ENCODE results near the gene ATF5. TPM values are rescaled to one million over a fixed set of nuclear protein-coding genes. Genes with fewer than 3 reads are reported as not detected.

ATF5 gene
- total and polyA plus RNA-seq, 10 of the 15 experiments (the other 5 are each of a cell fraction or from before 2014, with no cell fraction given) = 9.1 to 133 (median 24.0) TPM

DNA sequence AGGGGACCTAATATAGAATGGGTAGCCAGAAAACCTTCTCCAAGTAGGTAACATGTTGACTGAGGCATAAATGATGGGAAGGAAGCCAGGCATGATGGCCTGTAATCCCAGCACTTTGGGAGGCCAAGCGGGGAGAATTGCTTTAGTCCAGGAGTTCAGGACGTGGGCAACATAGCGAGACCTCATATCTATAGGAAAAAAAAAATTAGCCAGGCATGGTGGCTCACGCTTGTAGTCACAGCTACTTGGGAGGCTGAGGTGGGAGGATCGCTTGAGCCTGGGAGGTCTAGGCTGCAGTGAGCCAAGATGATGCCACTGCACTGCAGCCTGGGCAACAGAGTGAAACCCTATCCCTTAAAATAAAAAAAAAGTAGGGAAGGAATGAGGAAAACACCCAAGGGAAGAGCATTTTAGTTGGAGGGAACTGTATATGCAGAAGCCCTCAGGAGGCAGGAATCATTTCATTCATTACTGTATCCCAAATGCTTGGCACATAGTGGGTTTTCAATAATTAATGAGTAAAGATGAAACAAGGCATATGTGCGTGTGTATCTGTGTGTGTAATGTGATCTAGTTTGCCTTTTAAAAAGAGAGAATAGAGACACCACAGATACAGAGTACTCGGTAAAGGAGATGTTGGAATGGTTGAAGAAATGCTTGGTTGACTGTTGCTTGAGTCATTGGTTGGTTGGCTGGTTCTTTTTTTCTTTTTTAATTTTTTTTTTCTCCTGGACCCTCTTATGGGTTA is 2.5 kb downstream of the ATF5 start:
- Histone ChIP-seq H3K27ac (ENCODE audit: control insufficient read depth, insufficient read depth) (no peak overlapping the region), H3K79me2 (ENCODE audit: control insufficient read depth, insufficient read depth, low read length) (peaks cover 53% of the 10 kb centered on the region), H3K36me3 (ENCODE audit: control insufficient read depth in 2 of 2, insufficient read depth in 2 of 2, low read length in 1 of 2) (peaks cover 9 to 14% of the 10 kb centered on the region in 2 experiments; a peak in 3 of 4 replicates), H3K9me3 (replicated peaks; ENCODE audit: control insufficient read depth, insufficient read depth, low read length) (no peaks in the 10 kb centered on the region), H2AFZ (ENCODE audit: control insufficient read depth, low read depth, low read length) (no peak overlapping the region), H3K4me2 (ENCODE audit: control insufficient read depth, insufficient read depth) (peak overlapping the region; percentile 49), H3K4me3 (peak overlapping the region; percentile 92; the same call in 1 of the 2 replicates), H3K9ac (ENCODE audit: control insufficient read depth, insufficient read depth, low read length) (no peak overlapping the region), H4K20me1 (ENCODE audit: control insufficient read depth, insufficient read depth) (no peaks in the 10 kb centered on the region), H3K27me3 (replicated peaks in 1 of 2; ENCODE audit: control insufficient read depth in 2 of 2, insufficient read depth in 2 of 2, low read length in 1 of 2) (no peaks in the 10 kb centered on the region), H3K4me1 (ENCODE audit: control insufficient read depth, insufficient read depth, low read length) (peaks cover 15% of the 10 kb centered on the region)
- no TSS peak for BruUV-seq (replicated peaks)
- intact Hi-C loops (cut with micrococcal nuclease; ENCODE audit: unreplicated experiment) = no loop called here
- CTCF ChIA-PET = interaction anchor here (1.1 to 2.2 kb wide), 2 partner anchors 34 to 51 kb away, joined by 3 to 4 read pairs; partner anchors contain the start of gene IL4I1
- WGBS (ENCODE audit: insufficient coverage, insufficient replicate concordance, low lambda C conversion rate, missing lambda C conversion rate) = 86% methylated on average over 7 of the region's 7 CpGs
- ATAC-seq = no peak
- TF ChIP-seq MTA2 (IDR thresholded peaks at IDR 0.05; ENCODE audit: low read depth) (no peak), POLR2AphosphoS5 (IDR thresholded peaks at IDR 0.05; ENCODE audit: low read length) (peak; percentile 90), POLR2AphosphoS2 (IDR thresholded peaks at IDR 0.05; ENCODE audit: low read depth, low read length) (peak; percentile 44)
- no peak for DNase-seq (ENCODE audit: low read depth, low spot score)
- in situ Hi-C loops (cut with MboI) = loop anchor here (10.0 kb wide), 1 partner anchor 203 kb away; no protein-coding TSS in a partner anchor
- SMC1A ChIA-PET (ENCODE audit: uncharacterized antibody, unreplicated experiment) = no interaction called here
- RAD21 ChIA-PET (ENCODE audit: unreplicated experiment) = no interaction called here
- POLR2A ChIA-PET = interaction anchor here (4.7 to 5.8 kb wide), 2 partner anchors 35 to 62 kb away, joined by 30 to 113 read pairs; partner anchors contain the start of gene IL4I1
- FAIRE-seq = no peak

DNA sequence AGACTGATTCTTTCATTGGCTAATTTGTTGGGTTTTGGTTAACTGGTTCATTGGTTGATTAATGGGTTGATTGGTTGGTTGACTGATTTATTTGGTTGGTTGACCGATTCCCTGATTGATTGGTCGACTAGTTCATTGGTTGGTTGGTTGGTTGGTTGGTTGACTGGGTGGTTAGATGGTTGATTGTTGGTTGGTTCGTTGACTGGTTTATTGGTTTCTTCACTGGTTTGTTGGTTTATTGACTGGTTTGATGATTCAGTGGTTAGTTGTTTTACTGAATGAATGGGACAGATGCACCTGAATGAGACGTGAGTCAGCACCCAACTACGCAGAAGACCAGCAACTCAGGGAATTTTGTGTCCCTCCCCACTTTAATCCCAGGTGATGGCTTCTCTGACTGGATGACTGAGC is 3.0 kb downstream of the ATF5 start:
- no peak for ATAC-seq
- in situ Hi-C loops (cut with MboI) = loop anchor here (10.0 kb wide), 1 partner anchor 203 kb away; no protein-coding TSS in a partner anchor
- Histone ChIP-seq H3K79me2 (ENCODE audit: control insufficient read depth, insufficient read depth, low read length) (peaks cover 47% of the 10 kb centered on the region), H3K27ac (ENCODE audit: control insufficient read depth, insufficient read depth) (no peak overlapping the region), H3K27me3 (replicated peaks in 1 of 2; ENCODE audit: control insufficient read depth in 2 of 2, insufficient read depth in 2 of 2, low read length in 1 of 2) (no peaks in the 10 kb centered on the region), H3K9me3 (replicated peaks; ENCODE audit: control insufficient read depth, insufficient read depth, low read length) (no peaks in the 10 kb centered on the region), H3K36me3 (ENCODE audit: control insufficient read depth in 2 of 2, insufficient read depth in 2 of 2, low read length in 1 of 2) (peaks cover 9 to 10% of the 10 kb centered on the region in 2 experiments; a peak in 3 of 4 replicates), H4K20me1 (ENCODE audit: control insufficient read depth, insufficient read depth) (no peaks in the 10 kb centered on the region), H3K9ac (ENCODE audit: control insufficient read depth, insufficient read depth, low read length) (no peak overlapping the region), H2AFZ (ENCODE audit: control insufficient read depth, low read depth, low read length) (no peak overlapping the region), H3K4me3 (0 out of 2 replicates have a peak overlapping the region, but pooled peaks have one; percentile 92), H3K4me1 (ENCODE audit: control insufficient read depth, insufficient read depth, low read length) (peaks cover 13% of the 10 kb centered on the region), H3K4me2 (ENCODE audit: control insufficient read depth, insufficient read depth) (no peak overlapping the region)
- no TSS peak for BruUV-seq (replicated peaks)
- DNase-seq (ENCODE audit: low read depth, low spot score) = no peak
- ChIA-PET RAD21 (ENCODE audit: unreplicated experiment) (interaction anchor here (0.6 kb wide), 1 partner anchor 20 kb away, joined by 3 read pairs; no protein-coding TSS in a partner anchor), POLR2A (no interaction called here), SMC1A (ENCODE audit: uncharacterized antibody, unreplicated experiment) (no interaction called here), CTCF (no interaction called here)
- intact Hi-C loops (cut with micrococcal nuclease; ENCODE audit: unreplicated experiment) = no loop called here
- no peak for TF ChIP-seq CBX5 (IDR thresholded peaks at IDR 0.05; ENCODE audit: low read depth)
- TF ChIP-seq NBN (IDR thresholded peaks at IDR 0.05) = 0 out of 2 replicates have a peak, but pooled peaks have one; percentile 26
- TF ChIP-seq, protein P1, sequence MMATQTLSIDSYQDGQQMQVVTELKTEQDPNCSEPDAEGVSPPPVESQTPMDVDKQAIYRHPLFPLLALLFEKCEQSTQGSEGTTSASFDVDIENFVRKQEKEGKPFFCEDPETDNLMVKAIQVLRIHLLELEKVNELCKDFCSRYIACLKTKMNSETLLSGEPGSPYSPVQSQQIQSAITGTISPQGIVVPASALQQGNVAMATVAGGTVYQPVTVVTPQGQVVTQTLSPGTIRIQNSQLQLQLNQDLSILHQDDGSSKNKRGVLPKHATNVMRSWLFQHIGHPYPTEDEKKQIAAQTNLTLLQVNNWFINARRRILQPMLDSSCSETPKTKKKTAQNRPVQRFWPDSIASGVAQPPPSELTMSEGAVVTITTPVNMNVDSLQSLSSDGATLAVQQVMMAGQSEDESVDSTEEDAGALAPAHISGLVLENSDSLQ (IDR thresholded peaks at IDR 0.05) = peak; percentile 80
- peak; percentile 13; the same call in 1 of the 2 replicates for TF ChIP-seq POLR2AphosphoS5 (IDR thresholded peaks at IDR 0.05; ENCODE audit: low read length)
- FAIRE-seq = no peak
- 90% methylated on average over 5 of the region's 5 CpGs for WGBS (ENCODE audit: insufficient coverage, insufficient replicate concordance, low lambda C conversion rate, missing lambda C conversion rate)
